IMR-90 (cell line): Measurements from ENCODE around the gene CD40LG. TPM values are rescaled to one million over a fixed set of nuclear protein-coding genes. Genes with fewer than 3 reads are reported as not detected.

ENCODE experiments used
- ATAC-seq: fragments of 200-7000 bp; cut with Tn5 transposase; 2 replicates; pipeline ENCODE4 v1.9.1; 2020; ENCODE audit warnings: low read depth, mild to moderate bottlenecking, moderate library complexity
- BruUV-seq: library from RNA; stranded (reverse); fragments of 400-500 nt; replicated peaks from 2 replicates; lab custom pipeline; 2021; lab: Mats Ljungman, UMichigan
- CTCF ChIA-PET: fragments of 300-600 bp; formaldehyde crosslinking; extraction: SDS; loops from one replicate; lab custom pipeline; 2021; ENCODE audit warnings: antibody characterized with exemption; lab: Yijun Ruan, JAX
- POLR2A ChIA-PET: fragments of 300-600 bp; sonication (Branson Sonifier 250); formaldehyde crosslinking; loops from one replicate; lab custom pipeline; 2022; ENCODE audit warnings: antibody characterized with exemption; ENCODE audit not compliant: unreplicated experiment; lab: Charles Lee
- DNase-seq: peaks from one replicate; pipeline ENCODE4 v3.0.0; 2013
- H2AFZ ChIP-seq: replicated peaks from 2 replicates; pipeline ENCODE3; 2013; ENCODE audit warnings: low read length, mild to moderate bottlenecking; ENCODE audit not compliant: poor library complexity
- H2AK5ac ChIP-seq: 2 replicates; pipeline ENCODE4 v1.6.1; 2013; ENCODE audit warnings: low read depth, low read length, inconsistent platforms
- H2AK9ac ChIP-seq: replicated peaks from 2 replicates; pipeline ENCODE3; 2013; ENCODE audit warnings: mild to moderate bottlenecking, low read depth, low read length, moderate library complexity; ENCODE audit not compliant: poor library complexity
- H2BK120ac ChIP-seq: 2 replicates; pipeline ENCODE4 v1.6.1; 2013; ENCODE audit warnings: low read depth, low read length, inconsistent platforms
- H2BK15ac ChIP-seq: 3 replicates; pipeline ENCODE4 v1.6.1; 2013; ENCODE audit warnings: low read depth, low read length, inconsistent platforms
- H2BK20ac ChIP-seq: 2 replicates; pipeline ENCODE4 v1.6.1; 2013; ENCODE audit warnings: low read depth, mild to moderate bottlenecking, inconsistent platforms, low read length, moderate library complexity
- H2BK5ac ChIP-seq: 2 replicates; pipeline ENCODE4 v1.6.1; 2013; ENCODE audit warnings: mild to moderate bottlenecking, low read depth, low read length, inconsistent platforms; ENCODE audit not compliant: poor library complexity, severe bottlenecking
- H3K14ac ChIP-seq: replicated peaks from 2 replicates; pipeline ENCODE4 v1.6.1; 2013; ENCODE audit warnings: low read depth, low read length, inconsistent platforms
- H3K18ac ChIP-seq: 2 replicates; pipeline ENCODE4 v1.6.1; 2013; ENCODE audit warnings: low read depth, low read length, control low read depth
- H3K23ac ChIP-seq: 2 replicates; pipeline ENCODE4 v1.6.1; 2013; ENCODE audit warnings: low read depth, low read length, inconsistent platforms
- H3K27ac ChIP-seq: 2 replicates; pipeline ENCODE4 v1.5.1; 2013; ENCODE audit warnings: mild to moderate bottlenecking, control low read depth, low read length; ENCODE audit not compliant: insufficient read depth
- H3K27me3 ChIP-seq: 2 replicates; pipeline ENCODE4 v1.6.1; 2013; ENCODE audit warnings: low read length; ENCODE audit not compliant: control insufficient read depth, insufficient read depth
- H3K36me3 ChIP-seq: 2 replicates; pipeline ENCODE4 v1.6.1; 2013; ENCODE audit warnings: low read length, mixed read lengths; ENCODE audit not compliant: control insufficient read depth, insufficient read depth
- H3K4ac ChIP-seq: 2 replicates; pipeline ENCODE4 v1.6.1; 2013; ENCODE audit warnings: low read depth, low read length, inconsistent platforms
- H3K4me1 ChIP-seq: 2 replicates; pipeline ENCODE4 v1.6.1; 2013; ENCODE audit warnings: low read length, mixed read lengths; ENCODE audit not compliant: control insufficient read depth, insufficient read depth
- H3K4me2 ChIP-seq: 2 replicates; pipeline ENCODE4 v1.6.1; 2013; ENCODE audit warnings: low read depth, mild to moderate bottlenecking, control low read depth, low read length, moderate library complexity
- H3K4me3 ChIP-seq: 2 replicates; pipeline ENCODE4 v1.5.1; 2013; ENCODE audit warnings: low read depth, mild to moderate bottlenecking, control low read depth, low read length, moderate library complexity; ENCODE audit not compliant: insufficient read depth
- H3K56ac ChIP-seq: 2 replicates; pipeline ENCODE4 v1.6.1; 2013; ENCODE audit warnings: low read length, inconsistent platforms; ENCODE audit not compliant: insufficient read depth; ENCODE audit errors: extremely low read depth
- H3K79me1 ChIP-seq, 2 experiments: 2 replicates each; pipeline ENCODE4 v1.6.1; 2013; ENCODE audit warnings: low read length in 2 of 2, inconsistent platforms in 1 of 2, low read depth in 1 of 2
- H3K9ac ChIP-seq: 2 replicates; pipeline ENCODE4 v1.6.1; 2013; ENCODE audit warnings: low read depth, low read length, control low read depth
- H3K9me1 ChIP-seq: 2 replicates; pipeline ENCODE4 v1.6.1; 2013; ENCODE audit warnings: low read length, inconsistent platforms; ENCODE audit not compliant: insufficient read depth
- H3K9me3 ChIP-seq: 2 replicates; pipeline ENCODE4 v1.6.1; 2013; ENCODE audit warnings: low read length; ENCODE audit not compliant: control insufficient read depth, insufficient read depth
- H4K20me1 ChIP-seq: 2 replicates; pipeline ENCODE4 v1.6.1; 2013; ENCODE audit warnings: low read length, inconsistent platforms; ENCODE audit not compliant: insufficient read depth
- H4K5ac ChIP-seq: 2 replicates; pipeline ENCODE4 v1.6.1; 2013; ENCODE audit warnings: mild to moderate bottlenecking, low read depth, low read length, control low read depth
- H4K8ac ChIP-seq, 2 experiments: 2 replicates each; pipeline ENCODE4 v1.6.1; 2013; ENCODE audit warnings: low read depth in 2 of 2, low read length in 2 of 2, control low read depth in 1 of 2, inconsistent platforms in 1 of 2
- H4K91ac ChIP-seq: 2 replicates; pipeline ENCODE4 v1.6.1; 2013; ENCODE audit warnings: low read depth, low read length, inconsistent platforms; ENCODE audit not compliant: insufficient read depth
- BHLHE40 ChIP-seq: fragments of 150-350 bp; IDR thresholded peaks from 2 replicates; pipeline ENCODE4 v1.6.1; 2016; ENCODE audit warnings: mild to moderate bottlenecking, low read depth, low read length
- CEBPB ChIP-seq: IDR thresholded peaks from 2 replicates; pipeline ENCODE4 v1.6.1; 2012; ENCODE audit warnings: low read depth, low read length, improper control_type of control experiment
- CHD1 ChIP-seq: IDR thresholded peaks from 2 replicates; pipeline ENCODE4 v1.6.1; 2012; ENCODE audit warnings: low read depth, low read length, improper control_type of control experiment
- CTCF ChIP-seq: conservative IDR thresholded peaks from 2 replicates; pipeline ENCODE4 v1.5.1; 2012; ENCODE audit warnings: mild to moderate bottlenecking, low read depth, low read length, improper control_type of control experiment
- ELK1 ChIP-seq: fragments of 150-350 bp; IDR thresholded peaks from 2 replicates; pipeline ENCODE4 v1.6.1; 2016; ENCODE audit warnings: low read depth, mild to moderate bottlenecking, low read length, moderate library complexity, borderline replicate concordance
- FOS ChIP-seq: fragments of 150-350 bp; IDR thresholded peaks from 2 replicates; pipeline ENCODE4 v1.6.1; 2016; ENCODE audit warnings: low read depth, low read length
- MAFK ChIP-seq: IDR thresholded peaks from 2 replicates; pipeline ENCODE4 v1.6.1; 2012; ENCODE audit warnings: low read depth, low read length, improper control_type of control experiment
- MAZ ChIP-seq: IDR thresholded peaks from 2 replicates; pipeline ENCODE4 v1.6.1; 2012; ENCODE audit warnings: low read depth, mild to moderate bottlenecking, low read length, improper control_type of control experiment, moderate library complexity, borderline replicate concordance
- MXI1 ChIP-seq: IDR thresholded peaks from 2 replicates; pipeline ENCODE4 v1.6.1; 2012; ENCODE audit warnings: low read depth, mild to moderate bottlenecking, low read length, moderate library complexity, borderline replicate concordance
- NFE2L2 ChIP-seq: fragments of 150-350 bp; IDR thresholded peaks from 2 replicates; pipeline ENCODE4 v1.6.1; 2016; ENCODE audit warnings: low read depth, mild to moderate bottlenecking, low read length
- POLR2A ChIP-seq: IDR thresholded peaks from 2 replicates; pipeline ENCODE4 v1.6.1; 2012; ENCODE audit warnings: mild to moderate bottlenecking, low read depth, low read length
- RAD21 ChIP-seq: IDR thresholded peaks from 2 replicates; pipeline ENCODE4 v1.6.1; 2012; ENCODE audit warnings: low read length, improper control_type of control experiment
- RCOR1 ChIP-seq: IDR thresholded peaks from 2 replicates; pipeline ENCODE4 v1.6.1; 2012; ENCODE audit warnings: mild to moderate bottlenecking, low read length, improper control_type of control experiment; ENCODE audit not compliant: insufficient replicate concordance
- RFX5 ChIP-seq: IDR thresholded peaks from 2 replicates; pipeline ENCODE4 v1.8.0; 2012; ENCODE audit warnings: low read depth, mild to moderate bottlenecking, low read length, moderate library complexity
- SMC3 ChIP-seq: fragments of 150-350 bp; IDR thresholded peaks from 2 replicates; pipeline ENCODE4 v1.6.1; 2016; ENCODE audit warnings: low read depth, mild to moderate bottlenecking, antibody characterized with exemption, low read length, moderate library complexity
- USF2 ChIP-seq: fragments of 150-350 bp; IDR thresholded peaks from 2 replicates; pipeline ENCODE4 v1.6.1; 2017; ENCODE audit warnings: mild to moderate bottlenecking, antibody characterized with exemption, low read length, low read depth
- WGBS, 2 experiments: methylation state at CpG; one replicate each; pipeline versions ENCODE4 v1.1.5 to v1.1.7; 2013; ENCODE audit warnings: missing lambda C conversion rate in 2 of 2; ENCODE audit not compliant: insufficient read length in 1 of 2; ENCODE audit errors: extremely low coverage in 2 of 2; 5-methylcytosine and 5-hydroxymethylcytosine counted together
- dilution Hi-C: fragments of 300-500 bp; cut with HindIII; formaldehyde crosslinking; loops from one replicate; pipeline ENCODE4 v1.14.3; 2018; ENCODE audit warnings: low sequenced_read_pairs; ENCODE audit not compliant: unreplicated experiment
- in situ Hi-C: fragments of 300-500 bp; cut with MboI; formaldehyde crosslinking; loops from 3 replicates; pipeline ENCODE4 v1.14.3; 2019; ENCODE audit warnings: low sequenced_read_pairs, inconsistent platforms, mixed read lengths
- intact Hi-C: fragments of 100-400 bp; cut with micrococcal nuclease; formaldehyde crosslinking; loops from 2 replicates; pipeline ENCODE4 v1.10.0; 2022
- polyA plus RNA-seq, 3 experiments: library from polyadenylated mRNA; depleted of rRNA; stranded (reverse); fragments of >200 nt; gene quantifications; 2 replicates each; pipeline ENCODE4 v1.2.3, GENCODE V29; 2012; ENCODE audit warnings: low replicate concordance in 1 of 3
- total RNA-seq: library from RNA; depleted of rRNA; stranded (reverse); fragments of >200 nt; gene quantifications from 2 replicates; pipeline ENCODE4 v1.2.3, GENCODE V29; 2012

CD40LG gene
- total and polyA plus RNA-seq, 2 of the 4 experiments (the other 2 are of a cell fraction), result not detected

DNA sequence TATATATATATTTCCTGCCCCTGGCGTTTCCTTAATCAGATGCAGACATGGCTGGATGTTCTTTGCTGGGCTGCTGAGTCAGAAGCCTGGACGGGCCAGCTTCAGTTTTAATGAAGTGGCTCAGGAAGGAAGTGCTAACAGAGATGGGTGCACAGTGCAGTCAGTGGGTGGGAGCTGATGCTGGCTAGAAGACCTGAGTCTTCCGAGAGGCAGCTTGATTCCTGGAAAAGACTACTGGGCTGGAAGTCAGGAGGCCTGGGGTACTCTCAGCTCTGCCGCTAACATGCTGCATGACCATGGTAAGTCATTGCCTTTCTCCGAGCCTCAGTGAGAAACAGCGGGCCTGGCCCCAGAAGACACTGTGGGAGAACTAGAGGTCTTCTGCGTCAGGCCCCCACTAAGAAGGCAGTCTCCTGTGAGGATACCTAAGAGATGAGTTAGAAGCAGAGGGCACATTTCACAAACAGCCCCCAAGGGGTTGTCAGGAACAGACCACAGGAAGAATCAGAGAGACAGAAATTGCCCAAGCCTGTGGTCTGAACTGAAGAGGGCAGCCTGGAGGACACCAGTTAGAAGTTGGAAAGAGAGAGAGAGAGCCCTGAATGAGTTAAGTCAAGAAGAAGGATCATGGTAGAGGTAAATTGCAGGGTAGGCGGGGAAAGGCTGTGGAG, 8.3 kb upstream of the CD40LG start:
- Histone ChIP-seq H2BK5ac (no peak overlapping the region), H3K9me3 (no peaks in the 10 kb centered on the region), H2AK5ac (no peak overlapping the region), H3K18ac (no peak overlapping the region), H3K9me1 (no peaks in the 10 kb centered on the region), H4K91ac (no peak overlapping the region), H3K23ac (no peak overlapping the region), H4K8ac (no peak overlapping the region), H2BK20ac (no peak overlapping the region), H3K4me1 (no peaks in the 10 kb centered on the region), H3K27ac (no peak overlapping the region), H2AFZ (no peak overlapping the region), H2AK9ac (no peak overlapping the region), H3K56ac (no peak overlapping the region), H3K9ac (no peak overlapping the region), H3K4ac (no peak overlapping the region), H3K27me3 (peaks cover 2% of the 10 kb centered on the region; the same call in 1 of the 2 replicates), H2BK15ac (no peak overlapping the region), H4K20me1 (no peaks in the 10 kb centered on the region), H3K79me1 (no peaks in the 10 kb centered on the region), H3K4me3 (no peak overlapping the region), H4K5ac (no peak overlapping the region), H3K36me3 (no peaks in the 10 kb centered on the region), H3K4me2 (no peak overlapping the region), H2BK120ac (no peak overlapping the region), H3K14ac (no peak overlapping the region)
- DNase-seq (no peak), ATAC-seq (no peak)
- POLR2A ChIA-PET, result no interaction called here
- in situ Hi-C loops (no loop called here), intact Hi-C loops (no loop called here), dilution Hi-C loops (no loop called here)
- no TSS peak for BruUV-seq
- no peak for TF ChIP-seq SMC3
- TF ChIP-seq RAD21, result no peak
- no peak for TF ChIP-seq MAZ
- TF ChIP-seq CTCF, result no peak
- TF ChIP-seq CEBPB, result no peak
- TF ChIP-seq RCOR1, result no peak
- no peak for TF ChIP-seq ELK1
- no peak for TF ChIP-seq POLR2A
- no peak for TF ChIP-seq BHLHE40
- no peak for TF ChIP-seq RFX5
- no peak for TF ChIP-seq MAFK
- no peak for TF ChIP-seq NFE2L2
- TF ChIP-seq USF2, result no peak
- TF ChIP-seq FOS, result no peak
- TF ChIP-seq CHD1, result no peak
- no peak for TF ChIP-seq MXI1
- 81% methylated on average over 3 of the region's 8 CpGs; no CpG with 5 or more reads in 1 of the 2 experiments for WGBS, 2 experiments
- CTCF ChIA-PET, result no interaction called here
